NCI-H2107 treated with DMSO at 0.1 percent for 48 hours (cell line): ENCODE results near the gene GLMP.
A peak's percentile ranks its signal among the peaks of the same experiment; 100 is the strongest.

ENCODE experiments used
- DNase-seq: peaks from one replicate; lab custom pipeline; 2025; ENCODE audit not compliant: unreplicated experiment; lab: John Stamatoyannopoulos, UW

GLMP gene

GRCh38 chr1:156289857-156290256, 5.6 kb downstream of the GLMP start:
- no peak for DNase-seq

GRCh38 chr1:156286061-156286460, 9.4 kb downstream of the GLMP start:
- no peak for DNase-seq

- no peak for DNase-seq
These were observed 10.0 kb downstream of the GLMP start for GRCh38 chr1:156285437-156285836.

- DNase-seq: no peak
These were observed 10.7 kb downstream of the GLMP start for GRCh38 chr1:156284757-156285156.

- DNase-seq: no peak
These were observed 11.4 kb downstream of the GLMP start, which contains the start of gene TMEM79 for GRCh38 chr1:156284112-156284511. Gene TMEM79, plus strand, starts transcription at chr1:156284325. Its CDS starts 902 bp downstream, at chr1:156285227.

- DNase-seq: no peak
These were observed 12.0 kb downstream of the GLMP start for GRCh38 chr1:156283521-156283920.

GRCh38 chr1:156282479-156283222, 12.8 kb downstream of the GLMP start, which contains the start of gene SMG5:
Gene SMG5, minus strand, starts transcription at chr1:156282825. Its CDS starts 145 bp downstream, at chr1:156282680.
- peak; percentile 96 for DNase-seq

- DNase-seq: no peak
These were observed 13.6 kb downstream of the GLMP start for GRCh38 chr1:156281693-156282478.

GRCh38 chr1:156281281-156281680, 14.2 kb downstream of the GLMP start:
- DNase-seq: no peak

GRCh38 chr1:156279837-156280236, 15.6 kb downstream of the GLMP start:
- DNase-seq: no peak

- no peak for DNase-seq
These were observed 18.5 kb downstream of the GLMP start for GRCh38 chr1:156276966-156277381.

GRCh38 chr1:156276532-156276931, 18.9 kb downstream of the GLMP start:
- DNase-seq: no peak

GRCh38 chr1:156270314-156270713, 25.2 kb downstream of the GLMP start:
- DNase-seq: no peak

- no peak for DNase-seq
These were observed 27.1 kb downstream of the GLMP start for GRCh38 chr1:156268336-156268735.

- no peak for DNase-seq
These were observed 29.4 kb downstream of the GLMP start for GRCh38 chr1:156266051-156266450.

- no peak for DNase-seq
These were observed 32.2 kb downstream of the GLMP start for GRCh38 chr1:156263288-156263655.

- no peak for DNase-seq
These were observed 32.8 kb downstream of the GLMP start for GRCh38 chr1:156262461-156263287.

- DNase-seq: no peak
These were observed 34.6 kb downstream of the GLMP start for GRCh38 chr1:156260896-156261295.

- DNase-seq: no peak
These were observed 35.7 kb downstream of the GLMP start for GRCh38 chr1:156259805-156260204.

- DNase-seq: no peak
These were observed 36.6 kb downstream of the GLMP start for GRCh38 chr1:156258859-156259258.

- no peak for DNase-seq
These were observed 37.8 kb downstream of the GLMP start for GRCh38 chr1:156257711-156258110.
